Spleen (tissue), 7 donors: ENCODE results near the gene FBXO10.
A peak's percentile ranks its signal among the peaks of the same experiment; 100 is the strongest.

ENCODE experiments used
- CTCF ChIP-seq, 11 experiments: fragments of 200-600 bp in 7 of 11; fragments of 450-650 bp in 4 of 11; sonication (generic) in 4 of 11; IDR thresholded peaks in 8 of 11; conservative IDR thresholded peaks in 3 of 11; 1 replicate in 7 of 11; 2 replicates in 4 of 11; pipeline versions ENCODE4 v1.4.0 to v1.8.0; 2016 to 2021; ENCODE audit warnings: antibody characterized with exemption in 11 of 11, inconsistent platforms in 4 of 11, mild to moderate bottlenecking in 1 of 11
- POLR2A ChIP-seq, 3 donors: fragments of 450-650 bp; IDR thresholded peaks; one replicate each; pipeline ENCODE4 v1.5.1; 2017; ENCODE audit warnings: antibody characterized with exemption in 3 of 3, mild to moderate bottlenecking in 1 of 3
- POLR2AphosphoS5 ChIP-seq, 3 donors: sonication (generic); formaldehyde crosslinking; IDR thresholded peaks; one replicate each; pipeline ENCODE4 v1.5.1; 2017; ENCODE audit warnings: antibody characterized with exemption in 3 of 3
- donor health status: DM: no; HTN: no; CAD: no; lungs with moderate emphysema.
- donor health status: DM: no; HTN: no; CAD: no.
- donor health status: DM: no; HTN: no; CAD: no.

DNA sequence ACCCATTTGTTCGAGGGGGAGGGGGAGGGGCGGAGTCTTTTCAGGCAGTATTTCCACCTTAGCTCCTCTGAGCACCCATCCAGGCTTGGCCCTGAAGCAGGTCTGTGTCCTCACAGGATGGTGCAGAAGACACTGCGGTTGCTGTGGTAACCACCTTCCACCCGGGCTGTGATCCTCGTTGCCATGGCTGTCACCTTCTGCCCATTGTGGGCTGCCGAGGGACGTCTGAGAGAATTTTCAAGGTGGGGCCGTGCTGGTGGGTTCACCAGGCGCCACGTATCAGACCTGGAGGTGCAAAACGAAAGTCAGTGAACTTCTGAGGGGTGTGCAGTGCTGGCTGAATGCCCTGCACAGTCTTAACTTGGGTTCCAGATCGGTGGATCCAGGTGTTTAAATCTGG, 63.7 kb downstream of the FBXO10 start:
- TF ChIP-seq POLR2A (IDR thresholded peaks at IDR 0.05) (no peak), CTCF (IDR thresholded peaks at IDR 0.05 in 8 of 11, conservative IDR thresholded peaks at IDR 0.05 in 3 of 11) (no peak), POLR2AphosphoS5 (IDR thresholded peaks at IDR 0.05) (peak in 1 of 3 donors; percentile 38)
